Measurements from ENCODE around the gene TM4SF1.

Gene TM4SF1, protein sequence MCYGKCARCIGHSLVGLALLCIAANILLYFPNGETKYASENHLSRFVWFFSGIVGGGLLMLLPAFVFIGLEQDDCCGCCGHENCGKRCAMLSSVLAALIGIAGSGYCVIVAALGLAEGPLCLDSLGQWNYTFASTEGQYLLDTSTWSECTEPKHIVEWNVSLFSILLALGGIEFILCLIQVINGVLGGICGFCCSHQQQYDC

DNA sequence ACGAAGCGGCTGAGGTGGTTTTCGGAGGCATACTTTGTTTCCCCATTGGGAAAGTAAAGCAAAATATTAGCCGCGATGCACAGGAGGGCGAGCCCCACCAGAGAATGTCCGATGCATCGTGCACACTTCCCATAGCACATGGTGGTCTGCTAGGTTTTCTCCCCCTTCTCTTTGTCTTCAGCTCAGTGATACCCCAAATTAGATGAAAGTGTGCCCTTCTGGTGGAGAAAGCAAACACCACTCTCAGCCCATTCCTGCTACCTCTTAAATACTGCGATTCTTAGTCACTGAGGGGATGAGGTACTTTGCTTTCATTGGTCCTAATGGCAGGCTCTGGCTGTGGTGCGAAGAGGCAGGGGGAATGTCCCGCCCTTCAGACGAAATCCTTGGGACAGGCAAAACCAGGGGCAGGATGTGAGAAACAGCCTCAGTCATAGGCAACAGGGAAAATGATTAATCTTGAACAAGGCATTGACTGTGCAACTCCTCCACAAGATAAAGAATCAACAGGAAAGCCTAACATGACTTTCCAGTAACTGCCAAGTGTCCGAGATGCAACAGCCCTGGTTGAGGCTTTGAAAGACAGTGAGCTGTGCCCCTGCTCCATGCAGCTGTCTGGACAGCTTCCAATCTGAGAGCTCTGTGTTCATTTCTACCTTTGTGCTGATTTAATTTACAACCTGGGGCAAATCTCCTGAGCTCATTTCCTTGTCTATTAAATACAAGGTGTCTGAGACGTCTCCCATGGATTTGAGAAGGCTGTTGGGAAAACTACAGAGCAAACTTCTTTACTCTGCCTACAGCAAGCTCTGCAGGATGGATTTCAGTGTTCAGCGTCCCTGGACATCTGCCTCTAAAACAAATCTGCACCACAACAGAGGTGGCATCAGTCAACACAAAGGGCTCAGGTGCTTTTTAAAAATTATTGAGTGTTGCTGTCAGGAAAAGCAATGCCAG is at the start of gene TM4SF1:
Gene TM4SF1 (minus strand): TSS at position 242 of the 957 bp plus-strand sequence. CDS start 102 bp downstream, at position 140.
- peak; percentile 88 for ATAC-seq
- TF ChIP-seq ZNF565 (CRISPR knock-in tag; conservative IDR thresholded peaks at IDR 0.05; ENCODE audit: low read depth): no peak
- TF ChIP-seq ZC3H10 (CRISPR knock-in tag; IDR thresholded peaks at IDR 0.05): no peak
- no peak for TF ChIP-seq ZFP30 (CRISPR knock-in tag; IDR thresholded peaks at IDR 0.05)
- TF ChIP-seq RARB (CRISPR knock-in tag; IDR thresholded peaks at IDR 0.05): 0 out of 2 replicates have a peak, but pooled peaks have one; percentile 19

DNA sequence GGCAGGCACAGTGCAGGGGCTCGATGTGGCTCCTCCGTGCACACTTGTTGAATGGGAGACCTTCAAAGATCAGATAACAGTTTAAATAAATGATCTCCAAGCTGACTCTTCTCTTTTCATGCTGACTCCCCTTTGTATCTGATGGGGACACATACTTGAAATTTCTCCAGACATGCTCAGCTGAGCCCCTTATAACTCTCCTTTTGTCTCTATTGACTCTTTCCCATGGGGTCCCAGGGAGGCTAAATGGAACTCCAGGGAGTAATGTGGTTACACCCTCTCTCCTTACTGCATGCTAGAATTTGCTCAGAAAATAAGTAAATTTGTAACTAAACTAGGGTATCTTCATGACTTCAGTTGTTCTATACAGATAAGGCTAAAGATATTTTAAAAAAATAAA is 48.9 kb upstream of the TM4SF1 start:
- TF ChIP-seq PPARA (CRISPR knock-in tag; IDR thresholded peaks at IDR 0.05; ENCODE audit: borderline replicate concordance) (no peak), OSR1 (CRISPR knock-in tag; IDR thresholded peaks at IDR 0.05) (no peak), TOX (CRISPR knock-in tag; IDR thresholded peaks at IDR 0.05; ENCODE audit: borderline replicate concordance) (no peak)
- no peak for ATAC-seq

DNA sequence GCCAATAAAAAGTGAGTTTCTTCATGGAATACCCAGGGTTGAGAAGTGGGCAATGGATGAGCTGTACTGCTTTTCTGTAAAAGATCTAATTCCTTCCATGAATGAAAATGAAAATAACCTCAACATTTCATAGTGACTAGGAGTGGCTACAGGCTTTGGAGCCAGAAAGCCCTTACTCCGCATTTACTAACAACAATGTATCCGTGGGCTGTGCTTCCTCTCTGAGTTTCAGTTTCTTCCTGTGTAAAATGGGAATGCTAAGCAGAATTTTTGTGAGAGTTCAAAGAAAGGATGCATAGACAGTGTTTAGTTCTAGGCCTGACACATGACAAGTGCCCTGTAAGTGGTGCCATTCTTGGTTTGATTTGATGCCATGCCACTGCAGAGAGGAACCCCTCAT is 47.5 kb upstream of the TM4SF1 start:
- no peak for ATAC-seq
- TF ChIP-seq ZNF8 (CRISPR knock-in tag; IDR thresholded peaks at IDR 0.05) (no peak), ZNF70 (CRISPR knock-in tag; IDR thresholded peaks at IDR 0.05) (no peak), BACH2 (CRISPR knock-in tag; IDR thresholded peaks at IDR 0.05; ENCODE audit: borderline replicate concordance) (no peak), ZC3H10 (CRISPR knock-in tag; IDR thresholded peaks at IDR 0.05) (no peak), ESRRG (CRISPR knock-in tag; IDR thresholded peaks at IDR 0.05) (no peak), ISL1 (CRISPR knock-in tag; IDR thresholded peaks at IDR 0.05) (no peak), RARB (CRISPR knock-in tag; IDR thresholded peaks at IDR 0.05) (no peak), TOX (CRISPR knock-in tag; IDR thresholded peaks at IDR 0.05; ENCODE audit: borderline replicate concordance) (no peak), ARNTL (CRISPR knock-in tag; IDR thresholded peaks at IDR 0.05; ENCODE audit: borderline replicate concordance, low read depth) (no peak), PPARA (CRISPR knock-in tag; IDR thresholded peaks at IDR 0.05; ENCODE audit: borderline replicate concordance) (no peak), ZFP3 (CRISPR knock-in tag; IDR thresholded peaks at IDR 0.05) (no peak), OSR1 (CRISPR knock-in tag; IDR thresholded peaks at IDR 0.05) (no peak), CSDC2 (CRISPR knock-in tag; IDR thresholded peaks at IDR 0.05) (no peak), TCF4 (CRISPR knock-in tag; IDR thresholded peaks at IDR 0.05; ENCODE audit: borderline replicate concordance) (no peak), SNAI2 (CRISPR knock-in tag; IDR thresholded peaks at IDR 0.05) (no peak), GLIS3 (CRISPR knock-in tag; IDR thresholded peaks at IDR 0.05) (no peak)
- TF ChIP-seq, protein P1, sequence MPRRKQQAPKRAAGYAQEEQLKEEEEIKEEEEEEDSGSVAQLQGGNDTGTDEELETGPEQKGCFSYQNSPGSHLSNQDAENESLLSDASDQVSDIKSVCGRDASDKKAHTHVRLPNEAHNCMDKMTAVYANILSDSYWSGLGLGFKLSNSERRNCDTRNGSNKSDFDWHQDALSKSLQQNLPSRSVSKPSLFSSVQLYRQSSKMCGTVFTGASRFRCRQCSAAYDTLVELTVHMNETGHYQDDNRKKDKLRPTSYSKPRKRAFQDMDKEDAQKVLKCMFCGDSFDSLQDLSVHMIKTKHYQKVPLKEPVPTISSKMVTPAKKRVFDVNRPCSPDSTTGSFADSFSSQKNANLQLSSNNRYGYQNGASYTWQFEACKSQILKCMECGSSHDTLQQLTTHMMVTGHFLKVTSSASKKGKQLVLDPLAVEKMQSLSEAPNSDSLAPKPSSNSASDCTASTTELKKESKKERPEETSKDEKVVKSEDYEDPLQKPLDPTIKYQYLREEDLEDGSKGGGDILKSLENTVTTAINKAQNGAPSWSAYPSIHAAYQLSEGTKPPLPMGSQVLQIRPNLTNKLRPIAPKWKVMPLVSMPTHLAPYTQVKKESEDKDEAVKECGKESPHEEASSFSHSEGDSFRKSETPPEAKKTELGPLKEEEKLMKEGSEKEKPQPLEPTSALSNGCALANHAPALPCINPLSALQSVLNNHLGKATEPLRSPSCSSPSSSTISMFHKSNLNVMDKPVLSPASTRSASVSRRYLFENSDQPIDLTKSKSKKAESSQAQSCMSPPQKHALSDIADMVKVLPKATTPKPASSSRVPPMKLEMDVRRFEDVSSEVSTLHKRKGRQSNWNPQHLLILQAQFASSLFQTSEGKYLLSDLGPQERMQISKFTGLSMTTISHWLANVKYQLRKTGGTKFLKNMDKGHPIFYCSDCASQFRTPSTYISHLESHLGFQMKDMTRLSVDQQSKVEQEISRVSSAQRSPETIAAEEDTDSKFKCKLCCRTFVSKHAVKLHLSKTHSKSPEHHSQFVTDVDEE (CRISPR knock-in tag; IDR thresholded peaks at IDR 0.05): no peak
- TF ChIP-seq, protein P2, sequence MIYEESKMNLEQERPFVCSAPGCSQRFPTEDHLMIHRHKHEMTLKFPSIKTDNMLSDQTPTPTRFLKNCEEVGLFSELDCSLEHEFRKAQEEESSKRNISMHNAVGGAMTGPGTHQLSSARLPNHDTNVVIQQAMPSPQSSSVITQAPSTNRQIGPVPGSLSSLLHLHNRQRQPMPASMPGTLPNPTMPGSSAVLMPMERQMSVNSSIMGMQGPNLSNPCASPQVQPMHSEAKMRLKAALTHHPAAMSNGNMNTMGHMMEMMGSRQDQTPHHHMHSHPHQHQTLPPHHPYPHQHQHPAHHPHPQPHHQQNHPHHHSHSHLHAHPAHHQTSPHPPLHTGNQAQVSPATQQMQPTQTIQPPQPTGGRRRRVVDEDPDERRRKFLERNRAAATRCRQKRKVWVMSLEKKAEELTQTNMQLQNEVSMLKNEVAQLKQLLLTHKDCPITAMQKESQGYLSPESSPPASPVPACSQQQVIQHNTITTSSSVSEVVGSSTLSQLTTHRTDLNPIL (CRISPR knock-in tag; IDR thresholded peaks at IDR 0.05; ENCODE audit: low read depth): no peak
- TF ChIP-seq, protein P3, sequence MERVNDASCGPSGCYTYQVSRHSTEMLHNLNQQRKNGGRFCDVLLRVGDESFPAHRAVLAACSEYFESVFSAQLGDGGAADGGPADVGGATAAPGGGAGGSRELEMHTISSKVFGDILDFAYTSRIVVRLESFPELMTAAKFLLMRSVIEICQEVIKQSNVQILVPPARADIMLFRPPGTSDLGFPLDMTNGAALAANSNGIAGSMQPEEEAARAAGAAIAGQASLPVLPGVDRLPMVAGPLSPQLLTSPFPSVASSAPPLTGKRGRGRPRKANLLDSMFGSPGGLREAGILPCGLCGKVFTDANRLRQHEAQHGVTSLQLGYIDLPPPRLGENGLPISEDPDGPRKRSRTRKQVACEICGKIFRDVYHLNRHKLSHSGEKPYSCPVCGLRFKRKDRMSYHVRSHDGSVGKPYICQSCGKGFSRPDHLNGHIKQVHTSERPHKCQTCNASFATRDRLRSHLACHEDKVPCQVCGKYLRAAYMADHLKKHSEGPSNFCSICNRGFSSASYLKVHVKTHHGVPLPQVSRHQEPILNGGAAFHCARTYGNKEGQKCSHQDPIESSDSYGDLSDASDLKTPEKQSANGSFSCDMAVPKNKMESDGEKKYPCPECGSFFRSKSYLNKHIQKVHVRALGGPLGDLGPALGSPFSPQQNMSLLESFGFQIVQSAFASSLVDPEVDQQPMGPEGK (CRISPR knock-in tag; IDR thresholded peaks at IDR 0.05; ENCODE audit: borderline replicate concordance): no peak
- TF ChIP-seq, protein P4, sequence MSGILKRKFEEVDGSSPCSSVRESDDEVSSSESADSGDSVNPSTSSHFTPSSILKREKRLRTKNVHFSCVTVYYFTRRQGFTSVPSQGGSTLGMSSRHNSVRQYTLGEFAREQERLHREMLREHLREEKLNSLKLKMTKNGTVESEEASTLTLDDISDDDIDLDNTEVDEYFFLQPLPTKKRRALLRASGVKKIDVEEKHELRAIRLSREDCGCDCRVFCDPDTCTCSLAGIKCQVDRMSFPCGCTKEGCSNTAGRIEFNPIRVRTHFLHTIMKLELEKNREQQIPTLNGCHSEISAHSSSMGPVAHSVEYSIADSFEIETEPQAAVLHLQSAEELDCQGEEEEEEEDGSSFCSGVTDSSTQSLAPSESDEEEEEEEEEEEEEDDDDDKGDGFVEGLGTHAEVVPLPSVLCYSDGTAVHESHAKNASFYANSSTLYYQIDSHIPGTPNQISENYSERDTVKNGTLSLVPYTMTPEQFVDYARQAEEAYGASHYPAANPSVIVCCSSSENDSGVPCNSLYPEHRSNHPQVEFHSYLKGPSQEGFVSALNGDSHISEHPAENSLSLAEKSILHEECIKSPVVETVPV (CRISPR knock-in tag; IDR thresholded peaks at IDR 0.05): no peak
